ENCODE data around the gene KCTD6. TPM values are rescaled to one million over a fixed set of nuclear protein-coding genes. Genes with fewer than 3 reads are reported as not detected.

KCTD6 gene
- total and polyA plus RNA-seq, 12 donors: 7.2 to 19.9 (median 11.7) TPM

GRCh38 chr3:58492494-58492905, 604 bp downstream of the KCTD6 start:
- WGBS, 4 donors: 0 to 3% (median 1%) methylated on average over 5 to 15 of the region's 15 CpGs
- peak in 2 of 7 donors; percentile 11 to 26 for DNase-seq
- Histone ChIP-seq H3K36me3 (replicated peaks in 1 of 2) (no peaks in the 10 kb centered on the region), H3K27me3 (no peaks in the 10 kb centered on the region), H3K9me3 (replicated peaks in 1 of 3) (no peaks in the 10 kb centered on the region), H3K4me3 (peak overlapping the region in 3 of 4 donors; percentile 35 to 95 (median 58)), H3K4me1 (replicated peaks in 1 of 2) (peaks cover 4 to 51% of the 10 kb centered on the region in 2 donors), H3K27ac (peak overlapping the region in 4 of 5 donors; percentile 15 to 91 (median 71))
- intact Hi-C loops (cut with DNase I): no loop called here
- TF ChIP-seq POLR2A (IDR thresholded peaks at IDR 0.05) (no peak), CTCF (IDR thresholded peaks at IDR 0.05) (no peak)

GRCh38 chr3:58494107-58494506, 2.2 kb downstream of the KCTD6 start:
- Histone ChIP-seq H3K36me3 (replicated peaks in 1 of 2) (no peaks in the 10 kb centered on the region), H3K4me3 (no peak overlapping the region), H3K4me1 (replicated peaks in 1 of 2) (peaks cover 3 to 56% of the 10 kb centered on the region in 2 donors), H3K27me3 (no peaks in the 10 kb centered on the region), H3K9me3 (replicated peaks in 1 of 3) (no peaks in the 10 kb centered on the region), H3K27ac (no peak overlapping the region)
- 75 to 86% (median 77%) methylated on average over 3 of the region's 3 CpGs for WGBS, 4 donors
- TF ChIP-seq CTCF (IDR thresholded peaks at IDR 0.05) (no peak), POLR2A (IDR thresholded peaks at IDR 0.05) (no peak)
- DNase-seq: no peak
- intact Hi-C loops (cut with DNase I): no loop called here

GRCh38 chr3:58495101-58495500, 3.2 kb downstream of the KCTD6 start:
- Histone ChIP-seq H3K27ac (no peak overlapping the region), H3K27me3 (no peaks in the 10 kb centered on the region), H3K4me3 (no peak overlapping the region), H3K36me3 (replicated peaks in 1 of 2) (no peaks in the 10 kb centered on the region), H3K4me1 (replicated peaks in 1 of 2) (peaks cover 3 to 56% of the 10 kb centered on the region in 2 donors), H3K9me3 (replicated peaks in 1 of 3) (no peaks in the 10 kb centered on the region)
- no peak for DNase-seq
- intact Hi-C loops (cut with DNase I): no loop called here
- 58 to 74% (median 65%) methylated on average over 3 of the region's 3 CpGs for WGBS, 4 donors
- TF ChIP-seq POLR2A (IDR thresholded peaks at IDR 0.05) (no peak), CTCF (IDR thresholded peaks at IDR 0.05) (no peak)

GRCh38 chr3:58496206-58496857, 4.4 kb downstream of the KCTD6 start:
- Histone ChIP-seq H3K36me3 (replicated peaks in 1 of 2) (peaks cover 0 to 7% of the 10 kb centered on the region in 2 donors), H3K9me3 (replicated peaks in 1 of 3) (no peaks in the 10 kb centered on the region), H3K4me3 (no peak overlapping the region), H3K4me1 (replicated peaks in 1 of 2) (peaks cover 3 to 50% of the 10 kb centered on the region in 2 donors), H3K27me3 (no peaks in the 10 kb centered on the region), H3K27ac (no peak overlapping the region)
- TF ChIP-seq CTCF (IDR thresholded peaks at IDR 0.05) (no peak), POLR2A (IDR thresholded peaks at IDR 0.05) (no peak)
- intact Hi-C loops (cut with DNase I): no loop called here
- WGBS, 4 donors: 79 to 90% (median 83%) methylated on average over 5 of the region's 5 CpGs
- no peak for DNase-seq
